GM19328 (cell line): ENCODE data around the gene INHBC.
"Not testable (repeated sequence)": the region's sequence is repeated elsewhere in the genome, so short reads cannot be mapped to it uniquely, and the experiment has no call there.

Experiments used
- ATAC-seq: cut with Tn5 transposase; IDR thresholded peaks from one replicate; pipeline ENCODE4 v1.9.1; 2021; ENCODE audit warnings: mild to moderate bottlenecking, moderate library complexity; ENCODE audit not compliant: unreplicated experiment

The INHBC gene

DNA sequence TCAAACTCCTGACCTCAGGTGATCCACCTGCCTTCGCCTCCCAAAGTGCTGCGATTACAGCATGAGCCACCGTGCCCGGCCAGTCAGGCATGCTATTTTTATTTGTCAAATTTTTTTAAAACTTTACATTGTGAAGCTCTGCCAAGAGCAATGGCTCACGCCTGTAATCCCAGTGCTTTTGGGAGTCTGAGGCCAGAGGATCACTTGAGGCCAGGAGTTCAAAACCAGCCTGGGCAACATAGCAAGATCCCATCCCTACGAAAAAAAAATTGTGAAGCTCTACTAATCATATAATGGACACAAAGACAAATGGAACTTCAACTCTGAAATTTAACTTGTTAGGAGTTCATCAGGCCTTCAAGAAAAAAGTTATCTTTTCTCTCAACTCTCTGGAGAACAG lies 5.6 kb upstream of the INHBC start:
- ATAC-seq, result no peak

DNA sequence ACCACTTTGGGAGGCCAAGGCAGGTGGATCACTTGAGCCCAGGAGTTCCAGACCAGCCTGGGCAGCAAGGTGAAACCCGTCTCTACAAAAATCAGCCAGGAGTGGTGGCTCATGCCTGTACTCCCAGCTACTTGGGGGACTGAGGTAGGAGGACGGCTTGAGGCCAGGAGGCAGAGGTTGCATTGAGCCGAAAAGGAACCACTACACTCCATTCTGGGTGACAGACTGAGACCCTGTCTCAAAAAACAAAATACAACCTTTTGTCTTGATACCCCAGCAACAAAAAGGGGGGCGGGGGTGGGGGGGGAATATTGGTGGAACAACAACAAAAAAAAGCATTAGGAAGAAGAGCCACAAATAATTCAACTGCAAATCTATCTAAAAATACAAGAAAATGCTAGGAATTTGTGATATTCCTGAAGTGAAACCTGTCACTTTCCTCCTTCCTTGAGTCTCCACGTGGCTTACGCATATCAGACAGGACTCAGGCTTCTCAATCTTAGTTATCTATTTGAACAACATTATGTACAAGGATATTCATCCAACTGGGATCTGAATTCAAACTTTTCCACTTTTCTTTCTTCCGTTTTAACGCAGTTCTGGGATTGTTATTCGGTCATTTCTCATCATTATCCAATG lies 5.0 kb upstream of the INHBC start:
- ATAC-seq, result no peak

DNA sequence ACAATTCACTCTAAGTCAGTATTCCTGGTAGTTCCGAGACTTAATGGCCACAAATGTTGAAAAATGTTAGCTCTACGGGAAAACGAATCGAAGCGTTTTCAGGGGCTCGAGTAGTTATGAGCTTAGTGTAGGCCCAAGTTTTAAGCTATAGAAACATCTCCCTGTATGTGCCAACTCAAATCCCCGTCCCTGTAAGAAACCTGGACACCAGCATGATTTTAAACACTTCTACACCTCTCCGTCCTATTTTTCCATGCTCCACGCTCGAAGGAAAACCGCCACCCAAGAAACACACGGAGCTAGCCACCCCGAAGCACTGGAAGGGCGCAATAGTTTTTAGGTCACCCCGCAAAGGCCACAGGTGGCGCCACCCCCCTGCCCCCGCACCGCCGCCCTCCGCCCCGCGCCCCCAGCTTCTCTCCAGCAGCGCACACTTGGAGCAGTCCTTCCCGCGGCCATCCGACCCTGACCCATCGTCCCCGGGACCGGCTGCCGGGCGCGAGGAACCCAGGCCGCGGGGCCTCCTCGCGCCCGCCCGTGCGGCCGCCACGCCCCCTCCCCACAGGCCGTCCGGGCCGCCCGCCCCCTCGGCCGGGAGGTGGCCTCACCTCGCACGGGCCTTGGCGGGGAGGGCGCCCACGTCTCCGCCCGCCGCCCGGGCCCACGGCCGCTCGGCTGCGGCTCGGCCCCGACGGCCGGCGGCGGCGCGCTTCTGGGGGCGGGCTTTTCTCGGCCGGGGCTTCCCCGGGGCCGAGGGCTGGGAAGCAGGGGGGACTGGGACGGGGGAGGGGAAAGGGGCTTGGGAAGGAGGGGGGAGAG lies 4.3 kb upstream of the INHBC start:
- ATAC-seq, result peak; percentile 47

DNA sequence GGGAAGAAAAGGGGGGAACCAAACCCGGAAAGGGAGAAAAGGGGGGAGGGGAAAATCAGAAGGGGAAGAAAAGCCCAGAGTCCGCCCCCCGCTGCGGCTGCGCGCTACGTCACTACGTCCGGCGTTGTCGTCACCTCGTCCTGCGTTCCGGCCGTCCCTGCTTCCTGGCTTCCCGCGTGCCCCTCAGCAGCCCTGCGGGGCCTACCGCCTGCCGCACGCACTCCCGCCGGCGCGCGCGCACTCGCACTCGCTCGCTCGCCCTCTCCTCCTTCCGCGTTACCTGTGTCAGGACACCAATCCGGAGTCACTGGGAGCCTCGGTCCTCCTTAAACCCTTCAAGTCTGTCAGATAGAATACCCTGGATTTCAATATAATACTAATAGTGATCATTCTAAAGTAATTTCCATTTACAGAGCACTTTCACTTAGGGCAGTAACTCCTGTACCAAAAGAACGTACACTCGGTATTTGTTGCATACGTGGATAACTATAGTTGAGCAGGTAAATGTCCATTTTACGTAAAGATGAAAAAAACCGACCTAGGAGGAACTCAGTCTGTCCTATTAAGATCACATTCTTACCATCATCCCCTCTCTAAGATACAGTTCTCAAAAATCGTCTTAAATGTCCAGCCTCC lies 3.5 kb upstream of the INHBC start, which contains the start of gene R3HDM2:
Gene R3HDM2, minus strand, starts transcription at position 113 of the 636 bp plus-strand sequence. CDS start 120,615 bp downstream, outside the sequence.
- peak; percentile 94 for ATAC-seq

DNA sequence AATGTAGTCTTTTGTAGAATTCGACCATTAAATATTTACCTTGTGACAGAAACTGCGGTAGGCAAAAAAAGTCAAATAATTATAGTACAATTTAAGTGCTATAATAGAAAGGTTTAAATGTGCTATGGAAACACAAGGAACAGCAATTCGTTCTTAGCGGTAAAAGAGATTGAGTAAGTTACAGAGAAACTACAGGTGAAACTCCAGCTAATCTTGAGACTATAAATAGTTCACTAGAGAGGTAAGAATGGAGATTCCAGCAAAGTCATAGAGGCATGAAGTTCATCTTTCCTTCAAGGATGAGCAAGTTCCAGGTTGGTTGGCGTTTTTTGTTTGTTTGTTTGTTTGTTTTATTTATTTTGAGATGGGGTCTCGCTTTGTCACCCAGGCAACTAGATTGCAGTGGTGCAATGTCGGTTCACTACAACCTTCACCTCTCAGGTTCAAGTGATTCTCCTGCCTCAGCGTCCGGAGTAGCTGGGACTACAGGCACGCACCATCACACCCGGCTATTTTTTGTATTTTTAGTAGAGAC lies 2.9 kb upstream of the INHBC start:
- ATAC-seq, result no peak

DNA sequence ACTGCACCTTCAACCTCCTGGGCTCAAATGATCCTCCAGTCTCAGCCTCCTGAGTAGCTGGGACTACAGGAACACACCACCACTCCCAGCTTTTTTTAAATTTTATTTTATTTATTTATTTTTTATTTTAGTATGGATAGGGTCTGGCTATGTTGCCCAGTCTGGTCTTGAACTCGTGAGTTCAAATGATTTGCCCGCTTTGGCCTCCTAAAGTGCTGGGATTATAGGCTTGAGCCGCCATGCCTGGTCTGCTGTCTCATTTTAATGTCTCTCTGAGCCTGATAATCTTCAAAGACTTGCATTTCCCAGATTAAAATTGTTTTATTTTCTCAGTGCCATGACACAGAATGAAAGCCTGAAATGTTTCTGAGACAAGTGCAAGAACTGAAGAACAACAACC lies 1.2 kb upstream of the INHBC start:
- ATAC-seq, result no peak

DNA sequence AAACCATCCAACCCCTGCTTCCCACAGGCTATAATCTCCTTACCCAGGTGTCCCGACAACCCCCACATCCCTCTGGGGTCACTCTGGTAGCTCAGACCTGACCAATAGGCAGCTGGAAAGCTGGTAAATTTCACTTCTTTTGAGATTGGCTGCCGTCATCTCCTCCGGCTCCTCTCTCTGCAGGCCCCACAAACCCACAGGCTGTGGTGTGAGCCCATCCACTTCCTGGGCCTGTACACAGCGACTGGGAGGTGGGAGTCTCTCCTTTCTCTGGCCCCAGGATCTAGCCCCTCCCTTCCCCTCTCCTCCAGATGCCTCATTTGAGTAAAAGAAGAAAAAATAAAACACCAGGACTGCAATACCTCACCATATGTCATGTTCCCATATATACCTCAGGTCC lies 709 bp downstream of the INHBC start:
- no peak for ATAC-seq

DNA sequence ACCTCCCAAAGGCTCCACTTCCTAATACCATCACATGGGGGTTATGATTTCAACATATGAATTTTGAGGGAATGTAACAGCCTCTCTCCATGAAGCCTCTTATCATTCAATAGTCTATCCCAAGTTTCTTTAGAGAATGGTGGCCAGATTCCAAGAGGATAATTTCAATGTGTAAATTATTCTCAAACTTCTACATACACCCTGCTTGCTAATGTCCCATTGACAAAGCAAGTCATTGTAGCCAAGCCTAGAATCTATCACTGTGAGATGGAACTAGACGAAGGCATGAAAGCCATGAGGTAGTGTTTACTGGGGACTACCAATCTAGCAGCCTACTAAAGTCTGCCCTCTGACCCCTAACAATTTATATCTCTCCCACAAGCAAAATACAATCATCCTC lies 3.8 kb downstream of the INHBC start:
- ATAC-seq, result no peak

DNA sequence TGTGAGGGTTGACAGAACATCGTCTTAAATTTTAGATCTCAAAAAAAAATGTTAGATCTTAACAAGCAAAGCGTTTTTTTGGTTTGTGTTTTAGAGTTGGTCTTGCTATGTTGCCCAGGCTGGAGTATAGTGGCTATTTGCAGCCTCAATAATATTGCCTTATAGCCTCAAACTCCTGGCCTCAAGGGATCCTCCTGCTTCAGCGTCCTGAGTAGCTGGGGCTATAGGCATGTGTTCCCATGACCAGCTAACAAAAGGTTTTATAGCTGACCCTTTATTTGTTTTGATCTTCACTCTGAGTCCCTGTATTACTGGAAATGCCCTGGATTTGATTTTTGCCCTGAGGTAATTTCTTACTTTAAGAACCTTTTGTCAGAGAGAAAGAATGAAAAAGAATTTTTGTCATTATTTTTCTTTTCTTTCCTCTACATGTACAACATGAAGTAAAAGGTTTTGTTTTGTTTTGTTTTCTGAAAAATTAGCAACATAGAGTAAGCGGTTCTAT lies 5.2 kb downstream of the INHBC start:
- ATAC-seq, result no peak

DNA sequence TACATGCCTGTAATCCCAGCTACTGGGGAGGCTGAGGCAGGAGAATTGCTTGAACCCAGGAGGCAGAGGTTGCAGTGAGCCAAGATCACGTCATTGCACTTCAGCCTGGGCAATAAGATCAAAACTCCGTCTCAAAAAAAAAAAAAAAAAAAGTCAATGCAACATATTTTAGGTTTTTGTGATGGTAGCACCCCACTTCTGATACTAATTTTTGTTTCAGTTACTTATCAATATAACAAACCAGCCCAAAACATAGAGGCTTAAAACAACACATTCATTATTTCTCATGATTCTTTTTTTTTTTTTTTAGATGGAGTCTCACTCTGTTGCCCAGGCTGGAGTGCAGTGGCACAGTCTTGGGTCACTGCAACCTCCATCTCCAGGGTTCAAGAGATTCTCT lies 6.8 kb downstream of the INHBC start:
- not testable (repeated sequence) for ATAC-seq

DNA sequence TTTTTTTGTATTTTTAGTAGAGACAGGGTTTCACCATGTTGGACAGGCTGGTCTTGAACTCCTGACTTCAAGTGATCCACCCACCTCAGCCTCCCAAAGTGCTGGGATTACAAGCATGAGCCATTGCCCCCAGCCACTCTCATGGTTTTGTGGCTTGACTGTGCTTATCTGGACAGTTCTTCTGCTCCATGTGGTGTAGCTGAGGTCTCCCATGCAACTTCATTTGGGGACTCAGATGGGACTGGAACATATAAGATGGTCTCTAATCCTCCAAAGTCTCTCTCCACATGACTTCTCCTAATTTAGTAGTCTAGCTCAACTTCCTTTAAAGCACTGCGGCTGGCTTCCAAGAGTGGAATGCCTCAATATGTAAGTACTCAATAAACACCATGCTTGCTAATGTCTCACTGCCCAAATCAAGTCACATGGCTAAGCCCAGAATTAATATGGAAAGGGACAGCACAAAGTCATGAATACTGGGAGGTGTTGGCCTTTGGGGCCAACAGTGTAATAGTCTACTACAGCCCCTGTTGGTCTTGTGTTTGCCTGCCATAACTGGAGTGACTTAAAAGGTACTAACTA lies 7.4 kb downstream of the INHBC start:
- no peak for ATAC-seq

DNA sequence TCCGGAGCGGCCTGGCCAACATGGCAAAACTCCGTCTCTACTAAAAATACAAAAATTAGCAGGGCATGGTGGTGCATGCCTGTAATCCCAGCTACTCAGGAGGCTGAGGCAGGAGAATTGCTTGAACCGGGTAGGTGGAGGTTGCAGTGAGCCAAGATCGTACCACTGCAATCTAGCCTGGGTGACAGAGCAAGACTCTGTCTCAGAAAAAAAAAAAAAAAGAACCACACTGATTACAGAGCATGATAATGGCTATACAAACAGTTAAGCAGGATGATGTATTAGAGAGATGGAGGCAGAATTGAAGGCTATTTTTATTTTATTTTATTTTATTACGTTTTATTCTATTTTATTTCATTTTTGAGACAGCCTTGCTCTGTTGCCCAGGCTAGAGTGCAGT lies 9.8 kb downstream of the INHBC start:
- not testable (repeated sequence) for ATAC-seq

DNA sequence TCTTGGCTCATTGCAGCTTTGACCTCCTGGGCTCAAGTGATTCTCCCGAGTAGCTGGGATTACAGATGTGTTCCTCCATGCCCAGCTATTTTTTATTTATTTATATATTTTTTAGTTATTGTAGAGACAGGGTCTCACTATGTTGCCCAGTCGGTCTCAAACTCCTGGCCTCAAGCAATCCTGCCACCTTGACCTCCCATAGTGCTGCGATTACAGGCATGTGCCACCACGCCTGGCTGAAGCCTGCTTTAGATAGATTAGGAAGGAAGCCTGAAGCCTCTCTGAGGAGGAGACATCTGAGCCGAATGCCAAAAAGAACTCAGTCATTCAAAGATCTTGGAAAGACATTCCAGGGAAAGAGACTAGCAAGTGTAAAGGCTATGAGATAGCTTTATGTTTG lies 10.2 kb downstream of the INHBC start:
- ATAC-seq, result no peak

DNA sequence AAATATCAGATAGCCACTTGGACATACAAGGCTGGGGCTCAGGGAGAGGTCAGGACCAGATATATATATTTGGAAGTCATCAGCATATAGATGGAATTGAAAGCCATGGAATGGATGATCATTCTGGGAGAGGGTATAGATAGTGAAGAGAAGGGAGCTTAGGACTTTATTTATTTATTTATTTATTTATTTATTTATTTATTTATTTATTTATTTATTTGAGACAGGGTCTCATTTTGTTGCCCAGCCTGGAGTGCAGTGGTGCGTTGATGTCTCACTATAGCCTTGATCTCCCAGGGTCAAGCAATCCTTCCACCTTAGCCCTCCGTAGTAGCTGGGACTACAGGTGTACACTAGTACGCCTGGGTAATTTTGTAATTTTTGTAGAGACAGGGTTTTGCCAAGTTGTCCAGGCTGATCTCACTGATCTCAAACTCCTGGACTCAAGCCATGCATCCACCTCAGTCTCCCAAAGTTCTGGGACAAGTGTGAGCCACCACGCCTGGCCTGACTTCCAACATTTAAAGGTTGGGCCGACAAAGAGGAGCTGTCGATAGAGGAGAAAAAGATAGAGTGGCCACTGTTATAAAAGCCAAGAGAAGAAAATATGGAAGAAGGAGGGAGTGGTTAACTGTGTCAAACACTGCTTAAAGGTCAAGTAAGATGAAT lies 11.8 kb downstream of the INHBC start:
- no peak for ATAC-seq

DNA sequence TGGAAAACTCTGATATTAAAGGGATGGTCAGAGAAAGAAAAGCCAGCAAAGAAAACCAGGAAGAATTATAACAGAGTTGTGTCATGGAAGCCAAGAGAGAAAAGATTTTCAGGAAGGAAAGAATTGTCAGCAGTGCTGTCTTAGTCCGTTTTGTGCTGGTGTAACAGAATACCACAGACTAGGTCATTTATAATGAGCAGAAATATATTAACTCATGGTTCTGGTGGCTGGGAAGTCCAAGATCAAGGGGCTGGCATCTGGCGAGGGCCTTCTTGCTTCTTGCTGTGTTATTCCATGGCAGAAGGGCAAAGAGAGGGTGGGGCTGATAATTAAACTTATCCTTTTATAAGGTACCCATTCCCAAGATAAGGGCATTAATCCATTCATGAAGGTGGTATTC lies 14.1 kb downstream of the INHBC start:
- no peak for ATAC-seq

DNA sequence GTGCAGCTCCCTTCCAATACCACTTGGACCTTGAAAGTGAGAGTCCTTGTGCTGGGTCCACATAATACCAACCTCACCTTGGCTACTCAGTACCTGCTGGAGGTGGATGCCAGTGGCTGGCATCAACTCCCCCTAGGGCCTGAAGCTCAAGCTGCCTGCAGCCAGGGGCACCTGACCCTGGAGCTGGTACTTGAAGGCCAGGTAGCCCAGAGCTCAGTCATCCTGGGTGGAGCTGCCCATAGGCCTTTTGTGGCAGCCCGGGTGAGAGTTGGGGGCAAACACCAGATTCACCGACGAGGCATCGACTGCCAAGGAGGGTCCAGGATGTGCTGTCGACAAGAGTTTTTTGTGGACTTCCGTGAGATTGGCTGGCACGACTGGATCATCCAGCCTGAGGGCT lies 14.8 kb downstream of the INHBC start:
- no peak for ATAC-seq

DNA sequence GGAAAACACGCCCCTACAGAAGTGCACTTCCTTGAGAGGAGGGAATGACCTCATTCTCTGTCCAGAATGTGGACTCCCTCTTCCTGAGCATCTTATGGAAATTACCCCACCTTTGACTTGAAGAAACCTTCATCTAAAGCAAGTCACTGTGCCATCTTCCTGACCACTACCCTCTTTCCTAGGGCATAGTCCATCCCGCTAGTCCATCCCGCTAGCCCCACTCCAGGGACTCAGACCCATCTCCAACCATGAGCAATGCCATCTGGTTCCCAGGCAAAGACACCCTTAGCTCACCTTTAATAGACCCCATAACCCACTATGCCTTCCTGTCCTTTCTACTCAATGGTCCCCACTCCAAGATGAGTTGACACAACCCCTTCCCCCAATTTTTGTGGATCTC lies 15.5 kb downstream of the INHBC start:
- no peak for ATAC-seq

DNA sequence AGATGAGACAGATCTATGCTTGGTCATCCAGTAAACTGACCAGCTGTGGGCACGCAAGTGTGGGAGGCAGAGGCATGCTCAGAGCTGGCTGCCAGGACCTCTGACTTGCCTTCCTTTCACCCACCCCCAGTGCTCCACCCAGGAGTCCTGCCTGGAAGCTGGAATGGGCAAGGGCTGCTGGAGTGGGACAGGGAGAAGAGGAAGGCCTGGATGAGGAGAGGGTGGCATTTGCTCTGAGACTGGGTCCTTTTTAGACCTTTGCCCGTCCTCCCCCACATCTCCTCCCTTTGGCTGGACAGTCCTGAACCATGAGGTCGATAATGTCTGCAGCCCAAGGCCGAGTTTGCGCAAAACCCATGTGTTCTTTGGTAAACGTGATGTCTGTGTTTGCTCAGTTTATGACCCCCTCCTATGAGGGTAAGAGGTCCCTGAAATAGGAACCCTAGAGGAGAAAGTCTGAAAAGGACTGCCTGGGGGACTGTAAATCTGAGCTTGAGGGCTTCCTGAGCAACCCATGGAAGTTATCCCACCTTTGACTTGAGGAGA lies 16.7 kb downstream of the INHBC start:
- no peak for ATAC-seq

DNA sequence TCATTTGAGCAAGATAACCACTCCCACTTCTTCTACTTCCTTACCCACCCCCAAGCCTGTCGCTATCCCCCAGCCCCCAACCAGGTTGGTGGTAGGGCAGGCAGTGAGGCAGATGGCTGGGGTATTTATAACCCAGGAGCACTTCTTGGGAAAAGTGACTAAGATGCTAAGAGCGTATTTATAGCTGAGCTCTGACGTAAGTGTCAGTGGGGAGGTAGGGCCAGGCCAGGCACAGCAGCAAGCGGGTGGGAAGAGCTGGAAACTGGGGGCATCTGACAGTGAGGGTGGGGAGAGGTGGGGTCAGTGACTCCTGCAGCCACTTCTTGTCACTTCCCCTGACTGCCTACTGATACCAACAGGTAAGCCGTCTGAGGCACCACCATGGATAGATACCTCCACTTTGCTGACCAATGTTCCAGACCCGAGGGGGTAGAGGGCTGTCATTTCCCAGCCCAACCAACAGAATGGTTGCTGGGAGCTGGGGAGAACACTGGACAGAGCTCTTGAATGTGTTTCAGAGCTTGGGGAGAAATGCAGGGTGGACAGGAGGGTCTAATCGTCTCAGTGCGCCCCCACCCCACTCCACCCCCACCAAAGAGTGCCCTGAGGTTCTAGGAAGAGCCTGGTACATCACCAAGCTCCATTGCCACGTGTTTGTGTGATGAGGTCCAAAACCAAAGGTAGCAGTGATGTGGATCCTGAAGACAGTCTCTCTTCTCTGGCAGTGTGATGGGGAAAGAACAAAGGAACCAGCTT lies 17.8 kb downstream of the INHBC start:
- ATAC-seq, result no peak
